WTC11 (cell line): ENCODE data around the gene DMD. TPM values are rescaled to one million over a fixed set of nuclear protein-coding genes. Genes with fewer than 3 reads are reported as not detected.

ENCODE experiments used
- ATAC-seq: fragments of 200-7000 bp; cut with Tn5 transposase; 2 replicates; pipeline ENCODE4 v1.10.0; 2021; ENCODE audit warnings: mild to moderate bottlenecking, moderate library complexity
- CTCF ChIA-PET: fragments of 300-600 bp; sonication (Branson Sonifier 250); formaldehyde crosslinking; loops from one replicate; lab custom pipeline; 2021; ENCODE audit warnings: antibody characterized with exemption; lab: Charles Lee
- POLR2A ChIA-PET: fragments of 350-600 bp; sonication (Branson Sonifier 250); formaldehyde crosslinking; loops from one replicate; lab custom pipeline; 2021; ENCODE audit warnings: antibody characterized with exemption; lab: Charles Lee
- DNase-seq: peaks from one replicate; pipeline ENCODE4 v3.0.0; 2021; ENCODE audit warnings: low spot score
- H3K27ac Mint-ChIP-seq: 2 replicates; pipeline ENCODE4 v1.8.0; 2021; ENCODE audit warnings: mixed read lengths
- H3K27me3 Mint-ChIP-seq: 2 replicates; pipeline ENCODE4 v1.8.0; 2021; ENCODE audit warnings: low read depth, mild to moderate bottlenecking, moderate library complexity, mixed read lengths
- H3K36me3 Mint-ChIP-seq: 2 replicates; pipeline ENCODE4 v1.8.0; 2021; ENCODE audit warnings: mixed read lengths
- H3K4me1 Mint-ChIP-seq: 2 replicates; pipeline ENCODE4 v1.8.0; 2022; ENCODE audit warnings: mixed read lengths
- H3K4me3 Mint-ChIP-seq: 2 replicates; pipeline ENCODE4 v1.8.0; 2021; ENCODE audit warnings: mild to moderate bottlenecking, moderate library complexity, mixed read lengths
- H3K9me3 Mint-ChIP-seq: 2 replicates; pipeline ENCODE4 v1.8.0; 2021; ENCODE audit warnings: mixed read lengths
- ETV6 ChIP-seq: sonication (generic); formaldehyde crosslinking; IDR thresholded peaks from 2 replicates; pipeline ENCODE4 v1.8.1; 2022; ENCODE audit warnings: mild to moderate bottlenecking, missing genetic modification reagents
- FOXP1 ChIP-seq: sonication (generic); formaldehyde crosslinking; IDR thresholded peaks from 2 replicates; pipeline ENCODE4 v1.8.0; 2022; ENCODE audit warnings: missing genetic modification reagents, mild to moderate bottlenecking, moderate library complexity, borderline replicate concordance
- HMGA2 ChIP-seq: fragments of 250-450 bp; sonication (Bioruptor Pico); IDR thresholded peaks from 2 replicates; pipeline ENCODE4 v1.4.0; 2021; ENCODE audit warnings: mild to moderate bottlenecking, moderate library complexity
- MXD4 ChIP-seq: fragments of 250-450 bp; sonication (Bioruptor Pico); IDR thresholded peaks from 2 replicates; pipeline ENCODE4 v1.8.0; 2021; ENCODE audit warnings: mild to moderate bottlenecking, moderate library complexity, borderline replicate concordance
- NFATC4 ChIP-seq: fragments of 250-450 bp; sonication (Bioruptor Pico); IDR thresholded peaks from 2 replicates; pipeline ENCODE4 v1.9.0; 2021; ENCODE audit warnings: mild to moderate bottlenecking
- NFYB ChIP-seq: sonication (generic); formaldehyde crosslinking; conservative IDR thresholded peaks from 2 replicates; pipeline ENCODE4 v1.8.0; 2022; ENCODE audit warnings: low read depth, missing genetic modification reagents
- OVOL2 ChIP-seq: fragments of 250-450 bp; sonication (Bioruptor Pico); IDR thresholded peaks from 2 replicates; pipeline ENCODE4 v1.9.0; 2021; ENCODE audit warnings: mild to moderate bottlenecking, borderline replicate concordance
- RELA ChIP-seq: sonication (generic); formaldehyde crosslinking; IDR thresholded peaks from 2 replicates; pipeline ENCODE4 v1.8.1; 2022; ENCODE audit warnings: missing genetic modification reagents, mild to moderate bottlenecking, borderline replicate concordance
- TCF7 ChIP-seq: sonication (generic); formaldehyde crosslinking; IDR thresholded peaks from 2 replicates; pipeline ENCODE4 v1.8.0; 2022; ENCODE audit warnings: mild to moderate bottlenecking, low read depth, missing genetic modification reagents, moderate library complexity
- ZNF138 ChIP-seq: sonication (generic); formaldehyde crosslinking; conservative IDR thresholded peaks from 2 replicates; pipeline ENCODE4 v1.8.1; 2022; ENCODE audit warnings: mild to moderate bottlenecking, moderate library complexity, missing genetic modification reagents
- ZNF423 ChIP-seq: fragments of 250-450 bp; sonication (Bioruptor Pico); IDR thresholded peaks from 2 replicates; pipeline ENCODE4 v2.1.2; 2022; ENCODE audit warnings: mild to moderate bottlenecking, moderate library complexity
- total RNA-seq: library from RNA; stranded (reverse); gene quantifications from 3 replicates; pipeline ENCODE4 v1.2.3, GENCODE V29; 2021
- TF ChIP-seq, protein P1 (sequence below): sonication (generic); formaldehyde crosslinking; IDR thresholded peaks from 2 replicates; pipeline ENCODE4 v1.8.0; 2022; ENCODE audit warnings: mild to moderate bottlenecking, missing genetic modification reagents
- TF ChIP-seq, protein P2 (sequence below): sonication (generic); formaldehyde crosslinking; IDR thresholded peaks from 2 replicates; pipeline ENCODE4 v1.8.1; 2022; ENCODE audit warnings: low read depth, mild to moderate bottlenecking, moderate library complexity, missing genetic modification reagents, borderline replicate concordance
- TF ChIP-seq, protein P3 (sequence below): sonication (generic); formaldehyde crosslinking; IDR thresholded peaks from 2 replicates; pipeline ENCODE4 v1.8.1; 2023; ENCODE audit warnings: mild to moderate bottlenecking, missing genetic modification reagents, borderline replicate concordance
- TF ChIP-seq, protein P4 (sequence below): fragments of 250-450 bp; sonication (Bioruptor Pico); IDR thresholded peaks from 2 replicates; pipeline ENCODE4 v1.9.0; 2021; ENCODE audit warnings: mild to moderate bottlenecking
- TF ChIP-seq, protein P5 (sequence below): fragments of 250-450 bp; sonication (Bioruptor Pico); IDR thresholded peaks from 2 replicates; pipeline ENCODE4 v1.8.0; 2021; ENCODE audit warnings: mild to moderate bottlenecking
- TF ChIP-seq, protein P6 (sequence below): sonication (generic); formaldehyde crosslinking; IDR thresholded peaks from 2 replicates; pipeline ENCODE4 v1.8.0; 2023; ENCODE audit warnings: mild to moderate bottlenecking, missing genetic modification reagents
- TF ChIP-seq, protein P7 (sequence below): sonication (generic); formaldehyde crosslinking; IDR thresholded peaks from 2 replicates; pipeline ENCODE4 v1.8.1; 2023; ENCODE audit warnings: mild to moderate bottlenecking, missing genetic modification reagents, moderate library complexity

The DMD gene
- total RNA-seq, 1 experiment from 2014 or later, result 9.1 TPM

DNA sequence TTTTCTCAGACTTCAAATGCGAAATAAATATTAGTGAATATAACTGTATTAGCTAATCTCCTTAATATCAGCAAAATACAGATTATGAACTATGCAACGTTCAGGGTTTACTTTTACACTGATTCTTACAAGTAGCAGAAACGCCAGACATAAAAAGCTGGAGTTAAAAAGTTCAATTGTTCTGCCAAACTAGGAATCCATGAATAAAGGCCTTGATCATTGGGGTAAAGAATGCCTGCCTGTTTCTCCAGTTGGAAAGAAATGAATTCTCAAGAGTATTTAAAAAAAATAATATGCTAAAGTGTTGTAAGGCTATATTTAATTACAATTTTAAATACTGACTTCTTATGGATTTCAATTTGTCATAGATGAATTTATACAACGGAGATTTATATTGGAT lies 612.2 kb downstream of the DMD start:
- TF ChIP-seq, protein P1, sequence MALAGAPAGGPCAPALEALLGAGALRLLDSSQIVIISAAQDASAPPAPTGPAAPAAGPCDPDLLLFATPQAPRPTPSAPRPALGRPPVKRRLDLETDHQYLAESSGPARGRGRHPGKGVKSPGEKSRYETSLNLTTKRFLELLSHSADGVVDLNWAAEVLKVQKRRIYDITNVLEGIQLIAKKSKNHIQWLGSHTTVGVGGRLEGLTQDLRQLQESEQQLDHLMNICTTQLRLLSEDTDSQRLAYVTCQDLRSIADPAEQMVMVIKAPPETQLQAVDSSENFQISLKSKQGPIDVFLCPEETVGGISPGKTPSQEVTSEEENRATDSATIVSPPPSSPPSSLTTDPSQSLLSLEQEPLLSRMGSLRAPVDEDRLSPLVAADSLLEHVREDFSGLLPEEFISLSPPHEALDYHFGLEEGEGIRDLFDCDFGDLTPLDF, result no peak
- TF ChIP-seq, protein P2, sequence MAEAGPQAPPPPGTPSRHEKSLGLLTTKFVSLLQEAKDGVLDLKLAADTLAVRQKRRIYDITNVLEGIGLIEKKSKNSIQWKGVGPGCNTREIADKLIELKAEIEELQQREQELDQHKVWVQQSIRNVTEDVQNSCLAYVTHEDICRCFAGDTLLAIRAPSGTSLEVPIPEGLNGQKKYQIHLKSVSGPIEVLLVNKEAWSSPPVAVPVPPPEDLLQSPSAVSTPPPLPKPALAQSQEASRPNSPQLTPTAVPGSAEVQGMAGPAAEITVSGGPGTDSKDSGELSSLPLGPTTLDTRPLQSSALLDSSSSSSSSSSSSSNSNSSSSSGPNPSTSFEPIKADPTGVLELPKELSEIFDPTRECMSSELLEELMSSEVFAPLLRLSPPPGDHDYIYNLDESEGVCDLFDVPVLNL (CRISPR knock-in tag), result no peak
- TF ChIP-seq, protein P3, sequence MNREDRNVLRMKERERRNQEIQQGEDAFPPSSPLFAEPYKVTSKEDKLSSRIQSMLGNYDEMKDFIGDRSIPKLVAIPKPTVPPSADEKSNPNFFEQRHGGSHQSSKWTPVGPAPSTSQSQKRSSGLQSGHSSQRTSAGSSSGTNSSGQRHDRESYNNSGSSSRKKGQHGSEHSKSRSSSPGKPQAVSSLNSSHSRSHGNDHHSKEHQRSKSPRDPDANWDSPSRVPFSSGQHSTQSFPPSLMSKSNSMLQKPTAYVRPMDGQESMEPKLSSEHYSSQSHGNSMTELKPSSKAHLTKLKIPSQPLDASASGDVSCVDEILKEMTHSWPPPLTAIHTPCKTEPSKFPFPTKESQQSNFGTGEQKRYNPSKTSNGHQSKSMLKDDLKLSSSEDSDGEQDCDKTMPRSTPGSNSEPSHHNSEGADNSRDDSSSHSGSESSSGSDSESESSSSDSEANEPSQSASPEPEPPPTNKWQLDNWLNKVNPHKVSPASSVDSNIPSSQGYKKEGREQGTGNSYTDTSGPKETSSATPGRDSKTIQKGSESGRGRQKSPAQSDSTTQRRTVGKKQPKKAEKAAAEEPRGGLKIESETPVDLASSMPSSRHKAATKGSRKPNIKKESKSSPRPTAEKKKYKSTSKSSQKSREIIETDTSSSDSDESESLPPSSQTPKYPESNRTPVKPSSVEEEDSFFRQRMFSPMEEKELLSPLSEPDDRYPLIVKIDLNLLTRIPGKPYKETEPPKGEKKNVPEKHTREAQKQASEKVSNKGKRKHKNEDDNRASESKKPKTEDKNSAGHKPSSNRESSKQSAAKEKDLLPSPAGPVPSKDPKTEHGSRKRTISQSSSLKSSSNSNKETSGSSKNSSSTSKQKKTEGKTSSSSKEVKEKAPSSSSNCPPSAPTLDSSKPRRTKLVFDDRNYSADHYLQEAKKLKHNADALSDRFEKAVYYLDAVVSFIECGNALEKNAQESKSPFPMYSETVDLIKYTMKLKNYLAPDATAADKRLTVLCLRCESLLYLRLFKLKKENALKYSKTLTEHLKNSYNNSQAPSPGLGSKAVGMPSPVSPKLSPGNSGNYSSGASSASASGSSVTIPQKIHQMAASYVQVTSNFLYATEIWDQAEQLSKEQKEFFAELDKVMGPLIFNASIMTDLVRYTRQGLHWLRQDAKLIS, result no peak
- no peak overlapping the region for H3K27ac Mint-ChIP-seq
- peaks cover 3% of the 10 kb centered on the region; the same call in 1 of the 2 replicates for H3K4me1 Mint-ChIP-seq
- no peak overlapping the region for H3K4me3 Mint-ChIP-seq
- ChIA-PET CTCF (no interaction called here), POLR2A (no interaction called here)
- ATAC-seq (no peak), DNase-seq (no peak)
- H3K9me3 Mint-ChIP-seq, result peaks cover 12% of the 10 kb centered on the region; the same call in 1 of the 2 replicates
- H3K36me3 Mint-ChIP-seq, result peaks cover 3% of the 10 kb centered on the region
- no peaks in the 10 kb centered on the region for H3K27me3 Mint-ChIP-seq

DNA sequence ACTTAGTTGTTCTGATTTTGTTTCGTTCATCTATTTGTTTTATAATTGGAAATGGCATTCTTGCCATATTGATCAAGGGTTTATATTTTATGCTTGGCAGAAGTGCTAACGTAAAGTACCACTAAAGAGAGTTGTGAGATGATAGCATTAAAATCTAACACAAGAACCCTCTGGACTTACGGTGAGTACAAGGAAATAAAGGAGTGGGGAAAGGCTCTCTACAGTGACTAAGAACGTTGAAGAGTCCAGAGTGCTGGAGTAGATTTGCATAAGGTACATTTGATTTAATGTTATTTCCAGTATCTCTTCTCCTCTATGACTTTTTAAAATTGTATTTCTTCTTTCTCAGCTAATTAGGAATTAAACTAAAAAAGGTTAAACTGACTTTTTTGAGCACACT lies 612.6 kb downstream of the DMD start:
- Mint-ChIP-seq H3K4me1 (peaks cover 3% of the 10 kb centered on the region; the same call in 1 of the 2 replicates), H3K27me3 (no peaks in the 10 kb centered on the region), H3K27ac (no peak overlapping the region), H3K4me3 (no peak overlapping the region), H3K36me3 (peaks cover 3% of the 10 kb centered on the region), H3K9me3 (peaks cover 11% of the 10 kb centered on the region; the same call in 1 of the 2 replicates)
- DNase-seq (no peak), ATAC-seq (no peak)
- ChIA-PET POLR2A (no interaction called here), CTCF (no interaction called here)
- TF ChIP-seq FOXP1 (CRISPR knock-in tag) (no peak), RELA (CRISPR knock-in tag) (no peak), ZNF423 (CRISPR knock-in tag) (no peak), MXD4 (no peak), NFATC4 (no peak), NFYB (CRISPR knock-in tag) (no peak)
- TF ChIP-seq, protein P1, result no peak

DNA sequence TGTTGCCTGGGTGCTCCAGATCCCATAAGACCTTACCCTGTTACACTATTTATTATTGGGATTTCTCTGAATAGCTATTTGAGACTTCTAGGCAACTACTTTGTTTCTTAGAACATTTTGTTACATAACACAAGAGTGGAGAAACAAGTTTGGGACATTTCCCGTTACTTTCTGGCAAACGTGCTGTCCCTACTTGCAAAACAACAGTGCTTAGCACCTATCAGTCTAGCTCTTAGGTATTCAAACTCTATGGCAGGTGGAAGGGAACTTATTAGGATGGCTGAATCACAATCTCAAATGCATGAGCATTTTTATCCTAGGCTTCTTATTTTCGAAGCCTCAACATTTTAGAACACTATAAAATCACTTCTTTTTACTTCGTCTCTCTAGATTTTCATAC lies 613.6 kb downstream of the DMD start:
- H3K4me1 Mint-ChIP-seq, result peaks cover 3% of the 10 kb centered on the region; the same call in 1 of the 2 replicates
- DNase-seq (no peak), ATAC-seq (no peak)
- peaks cover 3% of the 10 kb centered on the region for H3K36me3 Mint-ChIP-seq
- TF ChIP-seq, protein P4, sequence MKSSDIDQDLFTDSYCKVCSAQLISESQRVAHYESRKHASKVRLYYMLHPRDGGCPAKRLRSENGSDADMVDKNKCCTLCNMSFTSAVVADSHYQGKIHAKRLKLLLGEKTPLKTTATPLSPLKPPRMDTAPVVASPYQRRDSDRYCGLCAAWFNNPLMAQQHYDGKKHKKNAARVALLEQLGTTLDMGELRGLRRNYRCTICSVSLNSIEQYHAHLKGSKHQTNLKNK (CRISPR knock-in tag), result no peak
- no peak for TF ChIP-seq HMGA2 (CRISPR knock-in tag)
- TF ChIP-seq, protein P5, sequence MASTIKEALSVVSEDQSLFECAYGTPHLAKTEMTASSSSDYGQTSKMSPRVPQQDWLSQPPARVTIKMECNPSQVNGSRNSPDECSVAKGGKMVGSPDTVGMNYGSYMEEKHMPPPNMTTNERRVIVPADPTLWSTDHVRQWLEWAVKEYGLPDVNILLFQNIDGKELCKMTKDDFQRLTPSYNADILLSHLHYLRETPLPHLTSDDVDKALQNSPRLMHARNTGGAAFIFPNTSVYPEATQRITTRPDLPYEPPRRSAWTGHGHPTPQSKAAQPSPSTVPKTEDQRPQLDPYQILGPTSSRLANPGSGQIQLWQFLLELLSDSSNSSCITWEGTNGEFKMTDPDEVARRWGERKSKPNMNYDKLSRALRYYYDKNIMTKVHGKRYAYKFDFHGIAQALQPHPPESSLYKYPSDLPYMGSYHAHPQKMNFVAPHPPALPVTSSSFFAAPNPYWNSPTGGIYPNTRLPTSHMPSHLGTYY (CRISPR knock-in tag), result no peak
- TF ChIP-seq, protein P6, sequence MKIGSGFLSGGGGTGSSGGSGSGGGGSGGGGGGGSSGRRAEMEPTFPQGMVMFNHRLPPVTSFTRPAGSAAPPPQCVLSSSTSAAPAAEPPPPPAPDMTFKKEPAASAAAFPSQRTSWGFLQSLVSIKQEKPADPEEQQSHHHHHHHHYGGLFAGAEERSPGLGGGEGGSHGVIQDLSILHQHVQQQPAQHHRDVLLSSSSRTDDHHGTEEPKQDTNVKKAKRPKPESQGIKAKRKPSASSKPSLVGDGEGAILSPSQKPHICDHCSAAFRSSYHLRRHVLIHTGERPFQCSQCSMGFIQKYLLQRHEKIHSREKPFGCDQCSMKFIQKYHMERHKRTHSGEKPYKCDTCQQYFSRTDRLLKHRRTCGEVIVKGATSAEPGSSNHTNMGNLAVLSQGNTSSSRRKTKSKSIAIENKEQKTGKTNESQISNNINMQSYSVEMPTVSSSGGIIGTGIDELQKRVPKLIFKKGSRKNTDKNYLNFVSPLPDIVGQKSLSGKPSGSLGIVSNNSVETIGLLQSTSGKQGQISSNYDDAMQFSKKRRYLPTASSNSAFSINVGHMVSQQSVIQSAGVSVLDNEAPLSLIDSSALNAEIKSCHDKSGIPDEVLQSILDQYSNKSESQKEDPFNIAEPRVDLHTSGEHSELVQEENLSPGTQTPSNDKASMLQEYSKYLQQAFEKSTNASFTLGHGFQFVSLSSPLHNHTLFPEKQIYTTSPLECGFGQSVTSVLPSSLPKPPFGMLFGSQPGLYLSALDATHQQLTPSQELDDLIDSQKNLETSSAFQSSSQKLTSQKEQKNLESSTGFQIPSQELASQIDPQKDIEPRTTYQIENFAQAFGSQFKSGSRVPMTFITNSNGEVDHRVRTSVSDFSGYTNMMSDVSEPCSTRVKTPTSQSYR (CRISPR knock-in tag), result no peak
- TF ChIP-seq TCF7 (CRISPR knock-in tag), result no peak
- TF ChIP-seq, protein P7, sequence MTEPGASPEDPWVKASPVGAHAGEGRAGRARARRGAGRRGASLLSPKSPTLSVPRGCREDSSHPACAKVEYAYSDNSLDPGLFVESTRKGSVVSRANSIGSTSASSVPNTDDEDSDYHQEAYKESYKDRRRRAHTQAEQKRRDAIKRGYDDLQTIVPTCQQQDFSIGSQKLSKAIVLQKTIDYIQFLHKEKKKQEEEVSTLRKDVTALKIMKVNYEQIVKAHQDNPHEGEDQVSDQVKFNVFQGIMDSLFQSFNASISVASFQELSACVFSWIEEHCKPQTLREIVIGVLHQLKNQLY, result no peak
- no peak for TF ChIP-seq OVOL2 (CRISPR knock-in tag)
- TF ChIP-seq ZNF138 (CRISPR knock-in tag), result no peak
- no peak for TF ChIP-seq ETV6 (CRISPR knock-in tag)
- no peaks in the 10 kb centered on the region for H3K27me3 Mint-ChIP-seq
- ChIA-PET CTCF (no interaction called here), POLR2A (no interaction called here)
- no peak overlapping the region for H3K4me3 Mint-ChIP-seq
- peaks cover 9% of the 10 kb centered on the region; the same call in 1 of the 2 replicates for H3K9me3 Mint-ChIP-seq
- no peak overlapping the region for H3K27ac Mint-ChIP-seq
